Measurements from ENCODE around the gene SLC39A11. TPM values are rescaled to one million over a fixed set of nuclear protein-coding genes. Genes with fewer than 3 reads are reported as not detected.

The SLC39A11 gene
- total and polyA plus RNA-seq, 2 of the 13 experiments (the other 11 are each of a cell fraction or from before 2014, with no cell fraction given) = 17.2 to 31.5 TPM

DNA sequence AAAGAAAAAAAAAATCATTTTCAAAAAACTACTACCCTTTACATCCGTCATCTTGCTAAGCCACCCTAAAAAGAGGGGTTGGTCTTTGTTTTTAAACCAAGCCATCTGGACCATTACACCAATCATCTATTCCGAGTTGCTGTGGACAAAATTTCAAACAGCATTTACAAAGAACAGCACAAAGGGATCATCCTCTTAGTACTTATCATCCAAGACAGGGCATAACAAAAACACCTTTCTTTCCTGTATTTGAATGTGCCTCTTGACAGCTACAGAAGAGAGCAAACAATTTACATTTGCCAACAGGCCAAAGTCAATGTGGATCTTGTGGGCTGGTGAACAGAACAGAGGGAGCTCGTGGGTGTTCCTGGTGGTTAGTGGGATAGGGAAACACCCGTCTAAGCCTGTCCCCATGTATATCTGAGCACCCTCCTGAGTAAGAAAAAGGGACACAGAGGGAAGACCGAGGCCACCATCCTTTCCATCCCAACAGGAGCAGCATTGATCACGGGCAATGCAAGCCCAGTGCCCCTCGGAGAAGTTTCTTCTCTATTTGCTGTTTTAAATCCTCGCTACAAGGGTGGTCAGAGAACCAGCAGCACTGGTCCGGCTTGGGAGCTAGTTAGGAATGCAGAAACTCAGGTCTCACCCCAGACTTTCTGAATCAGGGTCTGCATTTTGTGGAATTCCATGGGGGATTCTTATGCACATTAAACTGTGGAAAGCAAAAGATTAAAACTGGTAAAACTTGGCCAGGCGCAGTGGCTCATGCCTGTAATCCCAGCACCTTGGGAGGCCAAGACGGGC is 1.9 kb downstream of the SLC39A11 start (continued):
- TF ChIP-seq, protein P1, sequence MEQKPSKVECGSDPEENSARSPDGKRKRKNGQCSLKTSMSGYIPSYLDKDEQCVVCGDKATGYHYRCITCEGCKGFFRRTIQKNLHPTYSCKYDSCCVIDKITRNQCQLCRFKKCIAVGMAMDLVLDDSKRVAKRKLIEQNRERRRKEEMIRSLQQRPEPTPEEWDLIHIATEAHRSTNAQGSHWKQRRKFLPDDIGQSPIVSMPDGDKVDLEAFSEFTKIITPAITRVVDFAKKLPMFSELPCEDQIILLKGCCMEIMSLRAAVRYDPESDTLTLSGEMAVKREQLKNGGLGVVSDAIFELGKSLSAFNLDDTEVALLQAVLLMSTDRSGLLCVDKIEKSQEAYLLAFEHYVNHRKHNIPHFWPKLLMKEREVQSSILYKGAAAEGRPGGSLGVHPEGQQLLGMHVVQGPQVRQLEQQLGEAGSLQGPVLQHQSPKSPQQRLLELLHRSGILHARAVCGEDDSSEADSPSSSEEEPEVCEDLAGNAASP (CRISPR knock-in tag; IDR thresholded peaks at IDR 0.05; ENCODE audit: borderline replicate concordance) = peak; percentile 51; the same call in 1 of the 2 replicates
- TF ChIP-seq CAMTA2 (CRISPR knock-in tag; IDR thresholded peaks at IDR 0.05; ENCODE audit: borderline replicate concordance) (no peak), GTF2F1 (IDR thresholded peaks at IDR 0.05; ENCODE audit: low read length) (no peak), TARDBP (CRISPR knock-in tag; IDR thresholded peaks at IDR 0.05) (peak; percentile 81), AGO1 (IDR thresholded peaks at IDR 0.05; ENCODE audit: low read depth, low read length, poor library complexity, severe bottlenecking) (no peak), SOX6 (IDR thresholded peaks at IDR 0.05) (no peak), SOX6 (CRISPR knock-in tag; IDR thresholded peaks at IDR 0.05) (peak; percentile 95), NFE2L1 (CRISPR knock-in tag; IDR thresholded peaks at IDR 0.05; ENCODE audit: borderline replicate concordance) (no peak), SMAD9 (CRISPR knock-in tag; IDR thresholded peaks at IDR 0.05) (no peak), NR2F6 (IDR thresholded peaks at IDR 0.05) (0 out of 2 replicates have a peak, but pooled peaks have one; percentile 11), NR2F6 (CRISPR knock-in tag; IDR thresholded peaks at IDR 0.05) (peak; percentile 68), AKAP8 (CRISPR knock-in tag; IDR thresholded peaks at IDR 0.05) (no peak; the same call in 1 of the 2 replicates), ZNF234 (CRISPR knock-in tag; conservative IDR thresholded peaks at IDR 0.05) (no peak), ZNF138 (CRISPR knock-in tag; IDR thresholded peaks at IDR 0.05; ENCODE audit: low read depth) (no peak), ETV6 (CRISPR knock-in tag; conservative IDR thresholded peaks at IDR 0.05) (no peak), GABPA (IDR thresholded peaks at IDR 0.05; ENCODE audit: low read depth, low read length) (no peak), GABPA (CRISPR knock-in tag; IDR thresholded peaks at IDR 0.05; ENCODE audit: low read depth) (no peak), XRCC5 (optimal IDR thresholded peaks at IDR 0.05; ENCODE audit: low read length) (peak; percentile 60), ZNF614 (CRISPR knock-in tag; IDR thresholded peaks at IDR 0.05; ENCODE audit: borderline replicate concordance) (0 out of 2 replicates have a peak, but pooled peaks have one; percentile 62), KAT8 (CRISPR knock-in tag; IDR thresholded peaks at IDR 0.05) (peak; percentile 50)
- TF ChIP-seq, protein P2, sequence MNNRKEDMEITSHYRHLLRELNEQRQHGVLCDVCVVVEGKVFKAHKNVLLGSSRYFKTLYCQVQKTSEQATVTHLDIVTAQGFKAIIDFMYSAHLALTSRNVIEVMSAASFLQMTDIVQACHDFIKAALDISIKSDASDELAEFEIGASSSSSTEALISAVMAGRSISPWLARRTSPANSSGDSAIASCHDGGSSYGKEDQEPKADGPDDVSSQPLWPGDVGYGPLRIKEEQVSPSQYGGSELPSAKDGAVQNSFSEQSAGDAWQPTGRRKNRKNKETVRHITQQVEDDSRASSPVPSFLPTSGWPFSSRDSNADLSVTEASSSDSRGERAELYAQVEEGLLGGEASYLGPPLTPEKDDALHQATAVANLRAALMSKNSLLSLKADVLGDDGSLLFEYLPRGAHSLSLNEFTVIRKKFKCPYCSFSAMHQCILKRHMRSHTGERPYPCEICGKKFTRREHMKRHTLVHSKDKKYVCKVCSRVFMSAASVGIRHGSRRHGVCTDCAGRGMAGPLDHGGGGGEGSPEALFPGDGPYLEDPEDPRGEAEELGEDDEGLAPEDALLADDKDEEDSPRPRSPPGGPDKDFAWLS (CRISPR knock-in tag; IDR thresholded peaks at IDR 0.05; ENCODE audit: borderline replicate concordance) = 0 out of 2 replicates have a peak, but pooled peaks have one; percentile 40
- TF ChIP-seq, protein P3, sequence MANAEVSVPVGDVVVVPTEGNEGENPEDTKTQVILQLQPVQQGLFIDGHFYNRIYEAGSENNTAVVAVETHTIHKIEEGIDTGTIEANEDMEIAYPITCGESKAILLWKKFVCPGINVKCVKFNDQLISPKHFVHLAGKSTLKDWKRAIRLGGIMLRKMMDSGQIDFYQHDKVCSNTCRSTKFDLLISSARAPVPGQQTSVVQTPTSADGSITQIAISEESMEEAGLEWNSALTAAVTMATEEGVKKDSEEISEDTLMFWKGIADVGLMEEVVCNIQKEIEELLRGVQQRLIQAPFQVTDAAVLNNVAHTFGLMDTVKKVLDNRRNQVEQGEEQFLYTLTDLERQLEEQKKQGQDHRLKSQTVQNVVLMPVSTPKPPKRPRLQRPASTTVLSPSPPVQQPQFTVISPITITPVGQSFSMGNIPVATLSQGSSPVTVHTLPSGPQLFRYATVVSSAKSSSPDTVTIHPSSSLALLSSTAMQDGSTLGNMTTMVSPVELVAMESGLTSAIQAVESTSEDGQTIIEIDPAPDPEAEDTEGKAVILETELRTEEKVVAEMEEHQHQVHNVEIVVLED (CRISPR knock-in tag; IDR thresholded peaks at IDR 0.05; ENCODE audit: borderline replicate concordance) = peak; percentile 36; the same call in 1 of the 2 replicates
- TF ChIP-seq, protein P4, sequence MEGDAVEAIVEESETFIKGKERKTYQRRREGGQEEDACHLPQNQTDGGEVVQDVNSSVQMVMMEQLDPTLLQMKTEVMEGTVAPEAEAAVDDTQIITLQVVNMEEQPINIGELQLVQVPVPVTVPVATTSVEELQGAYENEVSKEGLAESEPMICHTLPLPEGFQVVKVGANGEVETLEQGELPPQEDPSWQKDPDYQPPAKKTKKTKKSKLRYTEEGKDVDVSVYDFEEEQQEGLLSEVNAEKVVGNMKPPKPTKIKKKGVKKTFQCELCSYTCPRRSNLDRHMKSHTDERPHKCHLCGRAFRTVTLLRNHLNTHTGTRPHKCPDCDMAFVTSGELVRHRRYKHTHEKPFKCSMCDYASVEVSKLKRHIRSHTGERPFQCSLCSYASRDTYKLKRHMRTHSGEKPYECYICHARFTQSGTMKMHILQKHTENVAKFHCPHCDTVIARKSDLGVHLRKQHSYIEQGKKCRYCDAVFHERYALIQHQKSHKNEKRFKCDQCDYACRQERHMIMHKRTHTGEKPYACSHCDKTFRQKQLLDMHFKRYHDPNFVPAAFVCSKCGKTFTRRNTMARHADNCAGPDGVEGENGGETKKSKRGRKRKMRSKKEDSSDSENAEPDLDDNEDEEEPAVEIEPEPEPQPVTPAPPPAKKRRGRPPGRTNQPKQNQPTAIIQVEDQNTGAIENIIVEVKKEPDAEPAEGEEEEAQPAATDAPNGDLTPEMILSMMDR (CRISPR knock-in tag; IDR thresholded peaks at IDR 0.05) = peak; percentile 33; the same call in 1 of the 2 replicates
- TF ChIP-seq, protein P5, sequence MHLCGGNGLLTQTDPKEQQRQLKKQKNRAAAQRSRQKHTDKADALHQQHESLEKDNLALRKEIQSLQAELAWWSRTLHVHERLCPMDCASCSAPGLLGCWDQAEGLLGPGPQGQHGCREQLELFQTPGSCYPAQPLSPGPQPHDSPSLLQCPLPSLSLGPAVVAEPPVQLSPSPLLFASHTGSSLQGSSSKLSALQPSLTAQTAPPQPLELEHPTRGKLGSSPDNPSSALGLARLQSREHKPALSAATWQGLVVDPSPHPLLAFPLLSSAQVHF (CRISPR knock-in tag; IDR thresholded peaks at IDR 0.05) = no peak

Measured in HepG2 (cell line).